ENCODE data around the gene ZCCHC13.

Gene ZCCHC13

DNA sequence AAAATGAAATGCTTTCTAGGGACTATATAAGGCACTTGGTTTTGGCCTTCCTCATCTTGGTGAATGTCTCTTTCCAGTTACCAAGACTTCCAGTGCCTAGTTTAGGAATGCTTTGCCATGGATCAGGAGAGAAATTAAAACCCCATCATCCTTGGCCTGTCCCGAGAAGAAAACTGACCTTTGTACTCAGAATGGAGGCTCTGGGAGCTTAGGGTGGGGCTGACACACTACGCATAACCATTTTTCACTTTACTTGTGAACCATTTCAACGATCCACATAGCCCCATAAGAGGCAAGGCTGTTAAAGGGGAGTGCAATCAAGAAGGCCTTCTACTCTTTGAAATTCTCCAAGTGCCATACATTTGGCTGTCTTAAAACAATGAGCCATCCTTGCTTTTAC is 26.7 kb upstream of the ZCCHC13 start:
- no peak overlapping the region for H3K4me3 ChIP-seq (ENCODE audit: low read length)
- TF ChIP-seq, protein P1, sequence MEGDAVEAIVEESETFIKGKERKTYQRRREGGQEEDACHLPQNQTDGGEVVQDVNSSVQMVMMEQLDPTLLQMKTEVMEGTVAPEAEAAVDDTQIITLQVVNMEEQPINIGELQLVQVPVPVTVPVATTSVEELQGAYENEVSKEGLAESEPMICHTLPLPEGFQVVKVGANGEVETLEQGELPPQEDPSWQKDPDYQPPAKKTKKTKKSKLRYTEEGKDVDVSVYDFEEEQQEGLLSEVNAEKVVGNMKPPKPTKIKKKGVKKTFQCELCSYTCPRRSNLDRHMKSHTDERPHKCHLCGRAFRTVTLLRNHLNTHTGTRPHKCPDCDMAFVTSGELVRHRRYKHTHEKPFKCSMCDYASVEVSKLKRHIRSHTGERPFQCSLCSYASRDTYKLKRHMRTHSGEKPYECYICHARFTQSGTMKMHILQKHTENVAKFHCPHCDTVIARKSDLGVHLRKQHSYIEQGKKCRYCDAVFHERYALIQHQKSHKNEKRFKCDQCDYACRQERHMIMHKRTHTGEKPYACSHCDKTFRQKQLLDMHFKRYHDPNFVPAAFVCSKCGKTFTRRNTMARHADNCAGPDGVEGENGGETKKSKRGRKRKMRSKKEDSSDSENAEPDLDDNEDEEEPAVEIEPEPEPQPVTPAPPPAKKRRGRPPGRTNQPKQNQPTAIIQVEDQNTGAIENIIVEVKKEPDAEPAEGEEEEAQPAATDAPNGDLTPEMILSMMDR (IDR thresholded peaks at IDR 0.05; ENCODE audit: insufficient read depth, low read depth, low read length, missing control alignments), result no peak
- no peak for DNase-seq (ENCODE audit: low read depth)

- DNase-seq (ENCODE audit: low read depth), result no peak
- no peak overlapping the region for H3K4me3 ChIP-seq (ENCODE audit: low read length)
- TF ChIP-seq, protein P1 (IDR thresholded peaks at IDR 0.05; ENCODE audit: insufficient read depth, low read depth, low read length, missing control alignments), result no peak
Observed at GRCh38 chrX:74277846-74278245, 26.1 kb upstream of the ZCCHC13 start.

- TF ChIP-seq, protein P1 (IDR thresholded peaks at IDR 0.05; ENCODE audit: insufficient read depth, low read depth, low read length, missing control alignments), result no peak
Observed at GRCh38 chrX:74280759-74281158, 23.2 kb upstream of the ZCCHC13 start.

DNA sequence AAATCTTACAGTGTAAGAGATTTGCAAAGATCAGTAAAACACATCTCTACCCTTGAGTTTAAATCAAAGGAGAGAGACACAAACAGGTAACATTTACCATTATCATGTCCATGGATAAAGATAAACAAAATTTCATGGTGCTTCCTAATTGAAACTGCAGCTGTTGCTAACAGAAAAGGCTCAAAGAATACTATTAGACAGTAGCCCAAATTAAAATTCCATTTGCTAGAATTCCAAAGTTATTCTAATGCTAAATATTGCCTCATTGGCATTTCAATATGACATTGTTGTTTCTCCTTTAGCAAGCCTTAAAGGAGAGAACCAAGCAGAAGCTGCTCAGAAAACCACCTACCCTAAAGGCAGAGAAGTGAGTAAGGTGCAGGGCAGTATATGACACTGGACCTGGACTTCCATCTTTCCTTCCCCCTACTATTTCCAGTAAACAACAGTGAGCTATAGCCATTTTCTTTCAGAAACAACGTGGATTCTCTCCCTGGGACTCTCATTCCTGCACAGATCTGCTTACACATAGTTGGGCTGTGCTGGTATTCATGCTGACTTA is 19.5 kb upstream of the ZCCHC13 start:
- TF ChIP-seq, protein P1 (IDR thresholded peaks at IDR 0.05; ENCODE audit: insufficient read depth, low read depth, low read length, missing control alignments), result no peak
- H3K4me3 ChIP-seq (ENCODE audit: low read length), result no peak overlapping the region
- DNase-seq (ENCODE audit: low read depth), result no peak

More at GRCh38 chrX:74280759-74281158, 23.2 kb upstream of the ZCCHC13 start:
- peak; percentile 17 for DNase-seq (ENCODE audit: low read depth)
- no peak overlapping the region for H3K4me3 ChIP-seq (ENCODE audit: low read length)

- DNase-seq (ENCODE audit: low read depth), result peak; percentile 8
- TF ChIP-seq, protein P1 (IDR thresholded peaks at IDR 0.05; ENCODE audit: insufficient read depth, low read depth, low read length, missing control alignments), result no peak
- no peak overlapping the region for H3K4me3 ChIP-seq (ENCODE audit: low read length)
Observed at GRCh38 chrX:74286950-74287740, 16.8 kb upstream of the ZCCHC13 start.

DNA sequence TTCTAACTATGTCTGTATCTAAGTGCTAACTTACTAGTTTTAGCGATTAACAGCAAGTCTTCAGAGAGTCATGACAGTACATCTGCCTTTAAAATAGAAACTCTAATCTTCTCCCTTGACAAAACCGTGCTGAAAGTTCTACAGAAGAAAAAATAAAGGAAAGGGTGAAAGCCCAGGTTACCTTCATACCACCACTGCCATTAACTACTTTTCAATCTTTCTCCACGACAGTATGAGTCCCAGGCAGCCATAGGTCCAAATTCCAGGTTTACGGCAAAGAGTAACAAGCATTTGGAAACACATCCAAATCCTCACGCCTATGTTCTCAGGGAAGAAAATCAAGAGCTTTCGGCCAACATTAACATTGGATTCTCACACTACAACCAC is 12.4 kb upstream of the ZCCHC13 start:
- no peak for DNase-seq (ENCODE audit: low read depth)
- peak overlapping the region; percentile 79 for H3K4me3 ChIP-seq (ENCODE audit: low read length)
- TF ChIP-seq, protein P1 (IDR thresholded peaks at IDR 0.05; ENCODE audit: insufficient read depth, low read depth, low read length, missing control alignments), result no peak

Measured in epithelial cell of esophagus (primary cell).